ENCODE results near the gene KRTAP4-6. TPM values are rescaled to one million over a fixed set of nuclear protein-coding genes. Genes with fewer than 3 reads are reported as not detected.
"Not testable (repeated sequence)": the region's sequence is repeated elsewhere in the genome, so short reads cannot be mapped to it uniquely, and the experiment has no call there.

The KRTAP4-6 gene
- total RNA-seq, 4 donors from 2014 or later: not detected

DNA sequence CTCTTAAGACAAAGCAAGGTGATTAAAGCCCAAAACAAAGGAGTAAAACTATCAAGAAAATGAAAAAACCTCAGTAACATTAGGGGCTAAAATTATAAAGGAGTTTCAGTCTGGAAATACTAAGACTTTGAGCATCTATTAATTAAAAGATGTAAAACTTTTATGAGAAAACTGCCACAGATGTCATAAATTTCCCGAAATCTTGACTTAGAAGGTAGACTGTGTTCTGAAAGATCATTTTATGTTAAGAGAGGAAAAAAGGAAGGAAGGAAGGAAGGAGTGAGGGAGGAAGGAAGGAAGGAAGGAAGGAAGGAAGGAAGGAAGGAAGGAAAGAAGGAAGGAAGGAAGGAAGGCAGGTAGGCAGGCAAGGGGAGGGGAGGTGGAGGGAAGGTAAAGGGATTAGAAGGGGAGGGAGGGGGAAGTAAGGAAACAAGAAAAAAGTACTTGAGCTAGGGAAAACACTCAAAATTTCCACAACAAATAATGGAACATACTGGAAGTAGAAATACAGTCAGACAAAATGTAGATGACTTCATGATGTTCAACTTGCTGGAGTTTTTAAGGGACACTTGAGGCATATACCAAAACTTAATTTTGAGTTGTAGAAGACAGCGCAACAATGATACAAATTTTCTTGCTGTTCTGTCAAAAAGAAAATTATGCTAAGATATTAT, 7.3 kb upstream of the KRTAP4-6 start:
- DNase-seq: no peak
- no peaks in the 10 kb centered on the region for H3K9me3 ChIP-seq
- H3K27ac ChIP-seq: no peak overlapping the region
- H3K27me3 ChIP-seq: no peaks in the 10 kb centered on the region
- TF ChIP-seq, protein P1, sequence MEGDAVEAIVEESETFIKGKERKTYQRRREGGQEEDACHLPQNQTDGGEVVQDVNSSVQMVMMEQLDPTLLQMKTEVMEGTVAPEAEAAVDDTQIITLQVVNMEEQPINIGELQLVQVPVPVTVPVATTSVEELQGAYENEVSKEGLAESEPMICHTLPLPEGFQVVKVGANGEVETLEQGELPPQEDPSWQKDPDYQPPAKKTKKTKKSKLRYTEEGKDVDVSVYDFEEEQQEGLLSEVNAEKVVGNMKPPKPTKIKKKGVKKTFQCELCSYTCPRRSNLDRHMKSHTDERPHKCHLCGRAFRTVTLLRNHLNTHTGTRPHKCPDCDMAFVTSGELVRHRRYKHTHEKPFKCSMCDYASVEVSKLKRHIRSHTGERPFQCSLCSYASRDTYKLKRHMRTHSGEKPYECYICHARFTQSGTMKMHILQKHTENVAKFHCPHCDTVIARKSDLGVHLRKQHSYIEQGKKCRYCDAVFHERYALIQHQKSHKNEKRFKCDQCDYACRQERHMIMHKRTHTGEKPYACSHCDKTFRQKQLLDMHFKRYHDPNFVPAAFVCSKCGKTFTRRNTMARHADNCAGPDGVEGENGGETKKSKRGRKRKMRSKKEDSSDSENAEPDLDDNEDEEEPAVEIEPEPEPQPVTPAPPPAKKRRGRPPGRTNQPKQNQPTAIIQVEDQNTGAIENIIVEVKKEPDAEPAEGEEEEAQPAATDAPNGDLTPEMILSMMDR (IDR thresholded peaks at IDR 0.05): no peak
- TF ChIP-seq POLR2A (IDR thresholded peaks at IDR 0.05): no peak
- intact Hi-C loops (cut with DNase I; ENCODE audit: low total_unique reads): no loop called here
- no peak overlapping the region for H3K4me3 ChIP-seq
- no peaks in the 10 kb centered on the region for H3K4me1 ChIP-seq
- no peaks in the 10 kb centered on the region for H3K36me3 ChIP-seq

DNA sequence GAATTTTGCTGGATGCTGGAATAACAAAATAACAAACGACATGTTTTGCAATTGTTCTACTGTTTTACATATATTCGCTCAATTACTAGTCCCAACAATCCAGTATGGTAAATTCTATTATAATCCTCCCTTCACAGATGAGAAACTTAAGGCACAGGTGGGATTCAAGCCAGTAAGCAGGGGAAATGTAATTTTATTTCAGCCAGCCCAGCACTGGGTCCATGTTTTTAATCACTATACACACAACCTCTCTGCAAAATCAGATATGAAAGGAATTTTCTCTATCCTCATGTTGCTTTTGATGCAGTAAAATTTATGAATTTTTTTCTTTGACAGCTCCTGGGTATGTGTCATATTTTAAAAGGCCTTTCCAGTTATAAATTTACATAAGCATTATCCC, 4.9 kb upstream of the KRTAP4-6 start:
- H3K4me3 ChIP-seq: no peak overlapping the region
- intact Hi-C loops (cut with DNase I; ENCODE audit: low total_unique reads): no loop called here
- H3K36me3 ChIP-seq: no peaks in the 10 kb centered on the region
- DNase-seq: no peak
- TF ChIP-seq POLR2A (IDR thresholded peaks at IDR 0.05): no peak
- TF ChIP-seq, protein P1 (IDR thresholded peaks at IDR 0.05): no peak
- H3K27ac ChIP-seq: no peak overlapping the region
- no peaks in the 10 kb centered on the region for H3K9me3 ChIP-seq
- H3K27me3 ChIP-seq: no peaks in the 10 kb centered on the region
- H3K4me1 ChIP-seq: no peaks in the 10 kb centered on the region

DNA sequence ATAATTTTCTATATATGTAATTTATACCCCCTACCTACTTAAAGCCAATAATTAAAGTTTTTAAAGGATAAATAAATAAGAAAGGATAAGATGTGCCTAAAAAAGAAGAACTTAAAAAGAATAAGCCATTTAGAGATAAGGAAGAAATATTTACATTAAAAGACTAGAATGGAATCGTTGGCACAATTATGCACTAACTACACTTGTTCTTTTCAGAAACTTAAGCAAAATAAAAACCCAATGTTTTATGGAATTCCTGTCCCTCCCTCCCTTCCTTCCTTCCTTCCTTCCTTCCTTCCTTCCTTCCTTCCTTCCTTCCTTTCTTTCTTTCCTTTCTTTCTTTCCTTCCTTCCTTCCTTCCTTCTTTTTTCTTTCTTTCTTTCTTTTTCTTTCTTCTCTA, 4.5 kb upstream of the KRTAP4-6 start:
- DNase-seq: no peak
- Histone ChIP-seq H3K27me3 (no peaks in the 10 kb centered on the region), H3K4me1 (no peaks in the 10 kb centered on the region), H3K36me3 (no peaks in the 10 kb centered on the region), H3K4me3 (no peak overlapping the region), H3K27ac (no peak overlapping the region), H3K9me3 (no peaks in the 10 kb centered on the region)
- TF ChIP-seq, protein P1 (IDR thresholded peaks at IDR 0.05): no peak
- TF ChIP-seq POLR2A (IDR thresholded peaks at IDR 0.05): no peak
- intact Hi-C loops (cut with DNase I; ENCODE audit: low total_unique reads): no loop called here

DNA sequence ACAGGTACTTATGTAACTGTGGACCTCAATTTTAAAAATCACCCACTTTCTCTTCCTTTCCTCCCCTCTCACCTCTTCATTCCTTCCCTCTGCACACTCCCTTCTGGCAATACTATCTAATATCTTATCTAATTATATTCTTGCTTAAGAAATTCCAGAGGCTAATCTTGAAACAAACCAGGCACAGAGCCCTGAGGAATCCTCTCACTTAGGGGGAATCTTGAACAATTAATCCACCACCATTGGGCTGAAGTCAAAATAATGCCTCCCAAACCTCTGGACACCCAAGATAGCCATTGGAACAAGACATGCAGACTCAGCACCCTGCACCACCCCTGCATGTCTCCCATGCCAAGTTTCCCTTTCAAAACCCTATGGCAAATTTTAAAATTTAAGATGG, 1.0 kb upstream of the KRTAP4-6 start:
- intact Hi-C loops (cut with DNase I; ENCODE audit: low total_unique reads): no loop called here
- no peak for DNase-seq
- Histone ChIP-seq H3K27me3 (no peaks in the 10 kb centered on the region), H3K4me1 (no peaks in the 10 kb centered on the region), H3K4me3 (no peak overlapping the region), H3K9me3 (no peaks in the 10 kb centered on the region), H3K27ac (no peak overlapping the region), H3K36me3 (no peaks in the 10 kb centered on the region)
- TF ChIP-seq POLR2A (IDR thresholded peaks at IDR 0.05): no peak
- TF ChIP-seq, protein P1 (IDR thresholded peaks at IDR 0.05): no peak

DNA sequence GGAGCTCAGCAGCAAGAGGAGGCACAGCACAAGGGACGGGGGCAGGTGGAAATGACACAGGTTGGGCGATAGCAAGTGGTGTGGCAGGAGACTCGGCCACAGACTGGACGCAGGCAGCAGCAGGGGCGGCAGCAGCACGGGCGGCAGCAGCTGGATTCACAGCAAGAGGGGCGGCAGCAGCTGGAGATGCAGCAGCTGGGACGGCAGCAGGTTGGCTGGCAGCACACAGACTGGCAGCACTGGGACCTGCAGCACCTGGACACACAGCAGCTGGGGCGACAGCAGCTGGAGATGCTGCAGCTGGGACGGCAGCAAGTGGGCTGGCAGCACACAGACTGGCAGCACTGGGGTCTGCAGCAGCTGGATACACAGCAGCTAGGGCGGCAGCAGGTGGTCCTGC, 479 bp downstream of the KRTAP4-6 start:
- H3K9me3 ChIP-seq; intact Hi-C loops (cut with DNase I; ENCODE audit: low total_unique reads); H3K27me3 ChIP-seq; H3K4me1 ChIP-seq; H3K4me3 ChIP-seq; DNase-seq; H3K36me3 ChIP-seq; H3K27ac ChIP-seq: not testable (repeated sequence)

Data from uterus (tissue), 4 donors.